Right lobe of liver (tissue), 4 donors: ENCODE data around the gene ZNF408.

Experiments used
- POLR2A ChIP-seq: fragments of 450-650 bp; IDR thresholded peaks from one replicate; pipeline ENCODE4 v1.6.1; 2017; ENCODE audit warnings: antibody characterized with exemption, mild to moderate bottlenecking
- TF ChIP-seq, protein P1 (sequence below), 4 donors: fragments of 200-600 bp in 3 of 4; fragments of 450-650 bp in 1 of 4; IDR thresholded peaks; one replicate each; pipeline versions ENCODE4 v1.5.1 to v1.8.0; 2016 to 2022; ENCODE audit warnings: antibody characterized with exemption in 4 of 4, mild to moderate bottlenecking in 2 of 4
- donor health status: DM: no; HTN: no; CAD: no.
- donor health status: DM: no; HTN: no; CAD: no.
- donor health status: DM: no; HTN: yes; CAD: no.

DNA sequence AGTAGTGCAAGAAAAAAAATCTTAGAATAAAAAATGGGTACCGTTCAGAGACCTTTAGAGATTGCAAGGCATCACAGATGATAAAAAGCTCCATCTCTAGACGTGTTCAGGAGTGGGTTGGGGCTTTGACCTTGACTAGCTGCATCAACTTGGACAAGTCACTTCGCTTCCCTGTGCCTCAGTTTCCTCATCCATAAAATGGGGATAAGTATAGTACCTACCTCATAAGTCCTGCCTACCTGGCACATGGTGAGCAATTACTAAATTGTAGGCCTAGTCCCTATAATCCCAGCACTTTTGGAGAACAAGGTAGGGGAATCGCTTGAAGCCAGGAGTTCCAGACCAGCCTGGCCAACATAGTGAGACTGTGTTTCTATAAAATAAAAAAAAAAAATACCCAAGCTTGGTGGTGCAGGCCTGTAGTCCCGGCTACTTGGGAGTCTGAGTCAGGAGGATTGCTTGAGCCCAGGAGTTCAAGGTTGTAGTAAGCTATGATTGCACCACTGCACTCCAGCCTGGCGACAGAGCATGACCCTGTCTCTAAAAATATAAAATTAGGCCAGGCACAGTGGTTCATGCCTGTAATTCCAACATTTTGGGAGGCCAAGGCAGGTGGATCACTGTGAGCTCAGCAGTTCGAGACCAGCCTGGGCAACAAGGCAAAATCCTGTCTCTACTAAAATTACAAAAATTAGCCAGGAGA lies 12.2 kb downstream of the ZNF408 start:
- TF ChIP-seq, protein P1, sequence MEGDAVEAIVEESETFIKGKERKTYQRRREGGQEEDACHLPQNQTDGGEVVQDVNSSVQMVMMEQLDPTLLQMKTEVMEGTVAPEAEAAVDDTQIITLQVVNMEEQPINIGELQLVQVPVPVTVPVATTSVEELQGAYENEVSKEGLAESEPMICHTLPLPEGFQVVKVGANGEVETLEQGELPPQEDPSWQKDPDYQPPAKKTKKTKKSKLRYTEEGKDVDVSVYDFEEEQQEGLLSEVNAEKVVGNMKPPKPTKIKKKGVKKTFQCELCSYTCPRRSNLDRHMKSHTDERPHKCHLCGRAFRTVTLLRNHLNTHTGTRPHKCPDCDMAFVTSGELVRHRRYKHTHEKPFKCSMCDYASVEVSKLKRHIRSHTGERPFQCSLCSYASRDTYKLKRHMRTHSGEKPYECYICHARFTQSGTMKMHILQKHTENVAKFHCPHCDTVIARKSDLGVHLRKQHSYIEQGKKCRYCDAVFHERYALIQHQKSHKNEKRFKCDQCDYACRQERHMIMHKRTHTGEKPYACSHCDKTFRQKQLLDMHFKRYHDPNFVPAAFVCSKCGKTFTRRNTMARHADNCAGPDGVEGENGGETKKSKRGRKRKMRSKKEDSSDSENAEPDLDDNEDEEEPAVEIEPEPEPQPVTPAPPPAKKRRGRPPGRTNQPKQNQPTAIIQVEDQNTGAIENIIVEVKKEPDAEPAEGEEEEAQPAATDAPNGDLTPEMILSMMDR (IDR thresholded peaks at IDR 0.05) = no peak
- no peak for TF ChIP-seq POLR2A
